Ureter (tissue), 1 donor: ENCODE data around the gene TBXAS1. TPM values are rescaled to one million over a fixed set of nuclear protein-coding genes. Genes with fewer than 3 reads are reported as not detected.

ENCODE experiments used
- DNase-seq: peaks from one replicate; pipeline ENCODE4 v3.0.0-alpha.2; 2020; ENCODE audit warnings: low spot score
- total RNA-seq: library from RNA; stranded (reverse); gene quantifications from one replicate; pipeline ENCODE4 v1.2.4, GENCODE V29; 2023
- donor health status: DM: yes; HTN: yes; CAD: no.

TBXAS1 gene
- total RNA-seq, 1 donor from 2014 or later = 13.0 TPM

- DNase-seq = no peak
Measured at GRCh38 chr7:139976838-139977656, 148.0 kb downstream of the TBXAS1 start.

- DNase-seq = no peak
Measured at GRCh38 chr7:139981511-139981895, 152.4 kb downstream of the TBXAS1 start.

DNA sequence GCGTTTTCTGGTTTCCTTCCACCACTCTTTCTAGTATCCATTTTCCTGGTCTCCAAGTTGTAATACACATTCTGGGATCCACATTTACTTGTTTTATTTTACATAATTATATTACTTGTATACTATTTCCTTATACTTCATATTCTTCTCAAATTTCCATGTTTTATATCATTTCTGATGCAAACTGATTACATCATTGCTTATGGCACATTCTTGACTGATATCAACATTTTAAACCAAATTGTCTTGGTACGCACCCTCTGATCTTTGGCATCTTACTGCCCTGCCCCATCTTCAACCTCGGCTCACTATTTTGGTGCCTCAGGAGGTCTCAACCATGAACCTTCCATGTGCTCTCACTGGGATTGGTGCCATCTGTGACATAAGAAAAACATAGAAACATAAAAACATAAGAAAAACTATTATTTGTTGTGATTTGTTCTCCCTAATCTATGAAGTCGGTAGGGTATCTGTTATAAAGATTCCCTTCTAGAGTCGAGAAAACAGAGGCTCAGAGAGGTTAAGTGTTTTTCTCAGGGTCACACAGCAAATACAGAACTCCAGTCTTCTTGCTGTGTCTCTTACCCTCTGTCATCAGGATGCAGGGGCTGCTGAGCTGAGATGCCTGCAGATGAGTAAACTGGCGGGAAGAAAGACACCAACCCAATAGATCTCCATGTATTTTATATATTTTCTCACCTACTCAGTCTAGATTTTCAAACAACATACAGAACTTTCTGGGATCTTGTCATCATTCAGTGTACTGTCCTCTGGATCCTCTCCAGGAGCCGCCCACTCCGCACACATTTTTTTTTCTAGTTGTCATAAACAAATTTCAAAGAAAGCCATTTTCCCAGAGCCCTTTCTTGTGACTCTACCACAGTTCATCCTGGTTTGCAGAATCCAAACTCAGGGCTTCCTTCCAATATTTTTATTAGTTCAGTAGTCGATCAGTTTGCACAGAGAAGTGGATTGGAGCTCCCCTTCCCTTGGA, 154.2 kb downstream of the TBXAS1 start:
- DNase-seq = no peak

- DNase-seq = no peak
Measured at GRCh38 chr7:139984642-139985539, 155.8 kb downstream of the TBXAS1 start.

GRCh38 chr7:139985811-139986210, 156.7 kb downstream of the TBXAS1 start:
- DNase-seq = no peak

- no peak for DNase-seq
Measured at GRCh38 chr7:139987691-139988516, 158.8 kb downstream of the TBXAS1 start.

DNA sequence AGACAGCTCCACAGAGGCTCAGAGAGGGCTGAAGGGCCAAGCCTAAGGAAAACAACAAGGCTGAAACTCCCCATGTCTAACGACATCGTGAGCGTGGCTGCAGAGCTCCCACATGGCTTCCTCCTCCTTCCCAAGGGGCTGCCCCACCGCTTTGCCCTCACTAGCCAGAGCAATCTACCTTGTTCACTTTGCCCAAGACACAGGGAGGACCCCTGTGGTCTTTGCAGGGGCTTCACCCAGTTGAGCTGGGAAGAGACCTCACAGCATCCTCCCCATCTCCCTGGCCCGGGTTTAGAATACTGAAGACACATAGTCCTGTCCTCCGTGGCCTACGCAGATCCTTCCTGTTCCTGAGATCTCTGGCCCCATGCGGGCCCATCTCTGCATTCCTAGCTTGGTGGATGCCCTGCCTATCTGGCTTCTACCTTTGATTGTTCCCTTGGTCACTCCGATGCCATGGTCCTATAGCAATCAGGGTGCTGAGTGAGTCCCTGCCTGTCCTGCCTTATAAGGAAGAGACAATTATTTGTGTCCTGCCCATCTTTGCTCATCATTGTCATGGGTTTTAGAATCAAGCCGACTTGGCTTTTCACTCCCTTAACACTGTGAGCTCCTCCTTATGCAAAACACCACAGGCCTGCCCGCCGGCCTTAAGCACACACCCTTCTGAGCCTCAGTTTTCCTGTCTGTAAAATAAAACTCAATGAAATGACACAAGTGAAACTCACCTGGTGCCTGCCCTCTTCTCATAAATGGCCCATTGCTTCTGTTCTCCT, 160.5 kb downstream of the TBXAS1 start:
- no peak for DNase-seq

DNA sequence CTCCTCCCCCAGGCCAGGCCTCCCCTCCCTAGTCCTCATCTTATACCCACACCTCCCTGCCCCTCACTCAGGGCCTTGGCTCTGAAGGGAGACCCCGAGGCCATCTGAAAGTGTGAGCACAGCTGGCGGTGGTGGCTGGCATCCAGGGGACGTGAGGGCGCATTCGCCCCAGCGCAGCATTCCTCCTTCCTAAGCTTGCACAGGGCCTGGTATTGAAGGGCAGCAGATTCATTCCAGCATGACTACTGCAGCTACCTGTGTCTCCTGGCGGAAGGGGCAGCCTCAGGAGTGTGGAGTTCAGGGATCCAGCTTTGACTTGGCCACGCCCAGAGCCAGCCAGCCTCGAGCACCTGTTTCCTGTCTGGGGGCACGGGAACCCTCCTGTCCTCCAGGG, 161.1 kb downstream of the TBXAS1 start:
- DNase-seq = no peak

DNA sequence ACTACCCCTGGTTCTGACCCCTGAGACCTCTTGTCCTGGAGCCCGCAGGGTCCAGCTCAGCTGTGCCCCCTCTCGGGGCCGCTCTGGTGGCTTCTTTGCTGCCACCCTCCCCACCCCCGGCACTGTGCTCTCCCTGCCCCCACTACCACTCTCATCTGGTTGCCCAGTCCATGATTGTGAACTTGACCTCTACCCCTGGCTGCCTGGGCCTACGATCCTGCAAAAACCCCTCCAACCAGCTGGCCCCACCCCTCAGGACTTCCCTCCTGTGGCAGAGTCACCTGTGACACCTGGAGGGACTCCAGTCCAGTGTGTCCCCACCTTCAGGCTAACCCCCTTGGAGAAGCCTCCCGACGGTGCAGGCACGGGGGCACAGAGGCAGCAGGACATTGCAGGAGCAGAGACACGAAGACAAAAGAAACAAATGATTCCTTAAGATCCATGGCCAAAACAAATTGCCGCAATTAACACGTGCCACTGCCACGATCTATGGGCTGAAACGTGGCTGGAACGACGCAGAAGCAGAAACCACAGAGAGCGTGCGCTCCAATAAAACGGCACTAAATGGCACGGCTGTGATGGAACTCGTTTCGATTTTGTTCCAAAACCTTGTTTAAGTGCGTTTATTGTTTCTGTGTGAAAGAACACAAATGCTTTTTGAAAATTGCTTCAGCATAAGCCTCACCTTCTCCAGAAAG, 161.7 kb downstream of the TBXAS1 start:
- no peak for DNase-seq

- no peak for DNase-seq
Measured at GRCh38 chr7:139991269-139991666, 162.2 kb downstream of the TBXAS1 start.

- DNase-seq = no peak
Measured at GRCh38 chr7:139991911-139992310, 162.8 kb downstream of the TBXAS1 start.

GRCh38 chr7:139992353-139993044, 163.4 kb downstream of the TBXAS1 start:
- DNase-seq = no peak

DNA sequence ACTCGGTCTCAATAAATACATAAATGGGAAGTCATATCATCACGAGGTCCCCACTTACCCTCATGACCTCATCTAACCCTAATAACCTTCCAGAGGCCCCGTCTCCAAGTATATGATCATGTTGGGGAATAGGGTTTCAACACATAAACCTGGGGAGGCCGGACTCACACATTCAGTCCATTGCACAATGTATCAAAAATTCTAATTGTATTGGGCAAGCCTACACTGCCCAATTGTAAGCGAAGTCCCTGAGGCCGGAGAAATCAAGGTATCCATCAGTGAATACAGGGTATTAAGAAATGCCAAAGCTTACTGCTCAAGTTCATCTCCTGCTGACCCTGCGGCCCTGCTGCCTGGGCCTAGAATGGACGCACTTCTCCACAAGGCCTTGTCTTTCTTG, 164.1 kb downstream of the TBXAS1 start:
- DNase-seq = no peak

DNA sequence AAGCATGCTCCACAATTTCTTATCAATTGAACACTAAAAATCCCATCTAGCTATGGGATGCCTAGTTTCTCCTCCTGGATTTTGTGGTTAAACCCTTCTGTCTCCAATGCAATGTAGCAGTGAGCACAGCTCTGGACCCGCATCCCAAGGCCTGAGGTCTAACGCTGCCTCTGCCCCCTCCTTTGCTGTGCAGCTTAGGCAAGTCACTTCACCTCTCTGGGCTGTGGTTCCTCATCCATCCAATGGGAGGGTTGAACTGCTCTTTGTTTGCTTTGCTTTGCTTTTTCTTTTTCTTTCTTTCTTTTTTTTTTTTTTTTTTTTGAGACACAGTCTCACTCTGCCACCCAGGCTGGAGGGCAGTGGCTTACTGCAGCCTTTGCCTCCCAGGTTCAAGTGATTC, 164.5 kb downstream of the TBXAS1 start:
- DNase-seq = no peak

- DNase-seq = no peak
Measured at GRCh38 chr7:139994356-139994755, 165.3 kb downstream of the TBXAS1 start.

DNA sequence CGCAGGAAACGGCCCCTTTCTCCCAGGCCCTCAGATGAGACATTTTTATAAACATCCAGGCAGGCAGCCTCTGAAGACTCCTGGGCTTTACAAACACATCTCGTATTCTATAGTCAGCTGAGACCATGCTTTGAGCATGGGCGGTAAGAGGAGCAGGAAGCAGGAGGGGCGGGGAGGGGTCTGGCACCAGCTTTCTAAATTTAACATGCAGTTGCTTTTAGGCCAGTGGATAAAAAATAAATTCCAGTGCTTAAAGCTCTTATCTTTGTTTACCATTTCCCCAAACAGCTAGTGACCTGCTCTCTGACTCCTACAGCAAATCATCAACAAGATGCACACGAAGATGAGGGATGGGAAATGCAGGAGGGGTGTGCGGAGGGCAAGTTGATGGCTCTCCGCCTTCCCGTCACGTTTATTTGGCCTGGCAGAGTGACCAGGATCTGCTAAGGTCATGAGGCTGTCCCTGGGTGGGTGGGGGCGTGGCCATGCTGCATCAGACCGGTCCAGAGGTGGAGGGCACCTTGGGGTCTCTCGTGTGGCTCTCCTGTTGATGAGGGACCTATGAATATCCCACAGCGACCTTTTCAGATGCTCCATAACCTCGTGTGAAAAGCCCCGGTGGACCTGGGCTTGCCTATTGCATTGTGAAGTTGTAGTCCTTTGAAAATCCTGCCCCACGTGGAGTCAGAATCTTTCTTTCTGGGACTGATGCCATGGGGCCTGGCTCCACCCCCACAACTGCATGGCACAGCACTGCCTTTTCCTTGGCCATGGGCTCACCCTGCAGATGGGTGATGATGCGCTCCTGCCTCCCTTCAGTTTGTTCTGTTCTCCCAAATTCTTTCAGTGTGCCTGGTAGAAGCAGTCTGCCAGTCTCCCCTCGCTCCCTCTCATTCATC, 166.2 kb downstream of the TBXAS1 start:
- no peak for DNase-seq

DNA sequence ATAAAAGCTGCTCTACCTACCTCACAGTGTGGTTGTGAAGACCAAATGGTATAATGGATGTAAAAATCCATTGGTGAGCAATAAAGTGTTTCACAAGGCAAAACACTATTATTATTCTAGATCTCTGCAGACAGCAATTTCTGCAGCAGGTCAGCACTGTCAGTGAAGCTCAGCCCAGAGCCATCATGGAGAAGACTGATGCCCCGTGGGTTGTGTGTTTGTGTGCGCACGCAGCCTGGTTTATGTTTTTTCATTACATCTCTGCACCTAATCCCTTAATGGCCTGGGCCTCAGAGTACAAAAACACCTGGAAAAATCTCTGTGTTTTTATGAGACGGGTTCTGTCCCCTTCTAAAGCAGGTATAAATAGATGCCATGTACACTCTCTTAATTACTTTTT, 169.5 kb downstream of the TBXAS1 start:
- DNase-seq = no peak

DNA sequence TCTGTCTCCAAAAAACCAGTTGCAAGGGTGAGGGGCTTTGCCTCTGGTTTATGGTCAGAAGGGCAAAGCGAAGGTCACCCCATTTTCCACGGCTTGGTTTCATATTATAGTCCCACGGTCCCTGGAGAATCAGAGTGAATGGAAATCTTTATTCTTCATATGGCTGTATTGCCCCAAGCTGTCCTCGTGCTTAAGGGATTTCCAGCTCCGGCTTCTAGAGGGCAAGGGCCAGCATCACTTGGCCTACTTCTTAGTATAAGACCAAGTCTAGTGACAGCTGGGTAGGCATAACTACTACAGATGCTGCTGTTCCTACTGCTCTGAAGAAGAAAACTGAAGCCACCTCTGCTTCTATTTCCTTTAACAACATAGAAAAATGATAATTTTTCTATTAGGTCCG, 170.5 kb downstream of the TBXAS1 start:
- no peak for DNase-seq
